ENCODE results near the gene LRMDA.

- TF ChIP-seq POLR2A (IDR thresholded peaks at IDR 0.05), result no peak
- TF ChIP-seq CTCF (IDR thresholded peaks at IDR 0.05), result no peak
These were observed 46.3 kb downstream of the LRMDA start for GRCh38 chr10:75477680-75478079.
